Activated T-helper 1 cell treated with anti-CD3 and anti-CD28 coated beads, Interleukin-12 subunit alpha, Interleukin-12 subunit beta, Interleukin-2, Interleukin-4 antibody, amounts not matched to agents 30 ng/mL and 10 ng/mL and 1 ng/mL, durations not matched to agents 14 hours and 24 hours and 36 hours (primary cell): Measurements from ENCODE around the gene CD276. TPM values are rescaled to one million over a fixed set of nuclear protein-coding genes. Genes with fewer than 3 reads are reported as not detected.
"Not testable (repeated sequence)": the region's sequence is repeated elsewhere in the genome, so short reads cannot be mapped to it uniquely, and the experiment has no call there.

ENCODE experiments used
- DNase-seq: peaks from one replicate; pipeline ENCODE4 v3.0.0; 2021; ENCODE audit warnings: low spot score
- H3K27ac Mint-ChIP-seq: one replicate; pipeline ENCODE4 v1.8.0; 2021; ENCODE audit warnings: mild to moderate bottlenecking, mixed read lengths
- H3K27me3 Mint-ChIP-seq: one replicate; pipeline ENCODE4 v1.8.0; 2022; ENCODE audit warnings: mild to moderate bottlenecking, moderate library complexity, mixed read lengths; ENCODE audit not compliant: insufficient read depth
- H3K36me3 Mint-ChIP-seq: one replicate; pipeline ENCODE4 v1.8.0; 2021; ENCODE audit warnings: low read depth, mixed read lengths
- H3K4me1 Mint-ChIP-seq: one replicate; pipeline ENCODE4 v1.8.0; 2021; ENCODE audit warnings: low read depth, mixed read lengths
- H3K4me3 Mint-ChIP-seq: one replicate; pipeline ENCODE4 v1.8.0; 2021; ENCODE audit warnings: mild to moderate bottlenecking, moderate library complexity, mixed read lengths
- H3K9me3 Mint-ChIP-seq: one replicate; pipeline ENCODE4 v1.8.0; 2021; ENCODE audit warnings: mixed read lengths
- intact Hi-C: fragments of 100-400 bp; cut with micrococcal nuclease; formaldehyde crosslinking; loops from one replicate; pipeline ENCODE4 v1.15.1; 2024
- total RNA-seq: library from RNA; stranded (reverse); gene quantifications from 2 replicates; pipeline ENCODE4 v1.2.3, GENCODE V29; 2022

CD276 gene
- total RNA-seq, 1 donor from 2014 or later = 29.0 TPM

GRCh38 chr15:73722425-73722824, 38.2 kb downstream of the CD276 start:
- no peak overlapping the region for H3K4me3 Mint-ChIP-seq
- intact Hi-C loops = no loop called here
- no peak for DNase-seq
- H3K36me3 Mint-ChIP-seq = no peaks in the 10 kb centered on the region
- H3K4me1 Mint-ChIP-seq = no peaks in the 10 kb centered on the region
- H3K9me3 Mint-ChIP-seq = no peaks in the 10 kb centered on the region
- H3K27me3 Mint-ChIP-seq = peaks cover 27% of the 10 kb centered on the region
- H3K27ac Mint-ChIP-seq = no peak overlapping the region

GRCh38 chr15:73723191-73723590, 39.0 kb downstream of the CD276 start:
- Mint-ChIP-seq H3K27me3 (peaks cover 25% of the 10 kb centered on the region), H3K27ac (no peak overlapping the region), H3K36me3 (no peaks in the 10 kb centered on the region), H3K4me1 (no peaks in the 10 kb centered on the region), H3K4me3 (no peak overlapping the region), H3K9me3 (no peaks in the 10 kb centered on the region)
- intact Hi-C loops = no loop called here
- no peak for DNase-seq

GRCh38 chr15:73724212-73724611, 40.0 kb downstream of the CD276 start:
- Mint-ChIP-seq H3K4me1 (no peaks in the 10 kb centered on the region), H3K27ac (no peak overlapping the region), H3K27me3 (peaks cover 23% of the 10 kb centered on the region), H3K36me3 (no peaks in the 10 kb centered on the region), H3K9me3 (no peaks in the 10 kb centered on the region), H3K4me3 (no peak overlapping the region)
- no peak for DNase-seq
- intact Hi-C loops = no loop called here

GRCh38 chr15:73727330-73727976, 43.3 kb downstream of the CD276 start:
- no peak overlapping the region for H3K27ac Mint-ChIP-seq
- no peaks in the 10 kb centered on the region for H3K4me1 Mint-ChIP-seq
- no peak overlapping the region for H3K4me3 Mint-ChIP-seq
- H3K27me3 Mint-ChIP-seq = peaks cover 14% of the 10 kb centered on the region
- H3K36me3 Mint-ChIP-seq = no peaks in the 10 kb centered on the region
- intact Hi-C loops = no loop called here
- DNase-seq = no peak
- no peaks in the 10 kb centered on the region for H3K9me3 Mint-ChIP-seq

GRCh38 chr15:73732051-73732450, 47.9 kb downstream of the CD276 start:
- intact Hi-C loops = not testable (repeated sequence)

GRCh38 chr15:73732930-73733329, 48.7 kb downstream of the CD276 start:
- Mint-ChIP-seq H3K27ac (no peak overlapping the region), H3K4me3 (no peak overlapping the region), H3K36me3 (no peaks in the 10 kb centered on the region), H3K4me1 (no peaks in the 10 kb centered on the region), H3K9me3 (no peaks in the 10 kb centered on the region), H3K27me3 (no peaks in the 10 kb centered on the region)
- intact Hi-C loops = no loop called here
- no peak for DNase-seq

More at GRCh38 chr15:73732051-73732450, 47.9 kb downstream of the CD276 start:
- DNase-seq, H3K4me3 Mint-ChIP-seq, H3K4me1 Mint-ChIP-seq, H3K9me3 Mint-ChIP-seq, H3K36me3 Mint-ChIP-seq, H3K27ac Mint-ChIP-seq, H3K27me3 Mint-ChIP-seq: not testable (repeated sequence)

- no peak for DNase-seq
- Mint-ChIP-seq H3K4me1 (no peaks in the 10 kb centered on the region), H3K4me3 (no peak overlapping the region), H3K27ac (no peak overlapping the region), H3K36me3 (no peaks in the 10 kb centered on the region), H3K27me3 (no peaks in the 10 kb centered on the region), H3K9me3 (no peaks in the 10 kb centered on the region)
- intact Hi-C loops = no loop called here
These were observed 53.4 kb downstream of the CD276 start for GRCh38 chr15:73737535-73737934.

GRCh38 chr15:73740152-73741048, 56.2 kb downstream of the CD276 start:
- Mint-ChIP-seq H3K9me3 (no peaks in the 10 kb centered on the region), H3K27me3 (peaks cover 3% of the 10 kb centered on the region), H3K4me3 (no peak overlapping the region), H3K4me1 (no peaks in the 10 kb centered on the region), H3K36me3 (no peaks in the 10 kb centered on the region), H3K27ac (no peak overlapping the region)
- intact Hi-C loops = no loop called here
- no peak for DNase-seq

GRCh38 chr15:73741321-73741836, 57.2 kb downstream of the CD276 start:
- Mint-ChIP-seq H3K4me1 (no peaks in the 10 kb centered on the region), H3K27ac (no peak overlapping the region)

GRCh38 chr15:73744293-73744692, 60.1 kb downstream of the CD276 start:
- Mint-ChIP-seq H3K4me1 (no peaks in the 10 kb centered on the region), H3K27me3 (peaks cover 17% of the 10 kb centered on the region), H3K27ac (no peak overlapping the region), H3K4me3 (no peak overlapping the region), H3K36me3 (no peaks in the 10 kb centered on the region), H3K9me3 (no peaks in the 10 kb centered on the region)
- intact Hi-C loops = no loop called here
- no peak for DNase-seq

More at GRCh38 chr15:73741321-73741836, 57.2 kb downstream of the CD276 start:
- Mint-ChIP-seq H3K27me3 (peaks cover 3% of the 10 kb centered on the region), H3K9me3 (no peaks in the 10 kb centered on the region), H3K4me3 (no peak overlapping the region), H3K36me3 (no peaks in the 10 kb centered on the region)
- no peak for DNase-seq
- intact Hi-C loops = no loop called here

- H3K4me3 Mint-ChIP-seq = no peak overlapping the region
- no peaks in the 10 kb centered on the region for H3K9me3 Mint-ChIP-seq
- H3K27ac Mint-ChIP-seq = no peak overlapping the region
- no peaks in the 10 kb centered on the region for H3K4me1 Mint-ChIP-seq
- H3K27me3 Mint-ChIP-seq = peaks cover 19% of the 10 kb centered on the region
- H3K36me3 Mint-ChIP-seq = no peaks in the 10 kb centered on the region
- DNase-seq = no peak
- intact Hi-C loops = no loop called here
These were observed 60.9 kb downstream of the CD276 start for GRCh38 chr15:73745073-73745472.

GRCh38 chr15:73746261-73746660, 62.1 kb downstream of the CD276 start:
- H3K36me3 Mint-ChIP-seq = no peaks in the 10 kb centered on the region
- H3K4me1 Mint-ChIP-seq = no peaks in the 10 kb centered on the region
- intact Hi-C loops = no loop called here
- peaks cover 27% of the 10 kb centered on the region for H3K27me3 Mint-ChIP-seq
- H3K4me3 Mint-ChIP-seq = no peak overlapping the region
- DNase-seq = no peak
- H3K27ac Mint-ChIP-seq = no peak overlapping the region
- no peaks in the 10 kb centered on the region for H3K9me3 Mint-ChIP-seq

- Mint-ChIP-seq H3K36me3 (no peaks in the 10 kb centered on the region), H3K4me1 (no peaks in the 10 kb centered on the region), H3K27me3 (peaks cover 31% of the 10 kb centered on the region), H3K9me3 (no peaks in the 10 kb centered on the region), H3K4me3 (no peak overlapping the region), H3K27ac (no peak overlapping the region)
- DNase-seq = no peak
- intact Hi-C loops = no loop called here
These were observed 62.7 kb downstream of the CD276 start for GRCh38 chr15:73746883-73747282.
